GM21529 (cell line): Measurements from ENCODE around the gene GSN.

Experiments
- ATAC-seq: cut with Tn5 transposase; IDR thresholded peaks from one replicate; pipeline ENCODE4 v1.9.1; 2021; ENCODE audit not compliant: unreplicated experiment

The GSN gene

GRCh38 chr9:121267689-121268597, at the start of gene GSN:
GSN (plus strand) TSS chr9:121268162; CDS start chr9:121301972, 33,810 bp downstream.
- ATAC-seq, result peak; percentile 69

GRCh38 chr9:121218357-121219027, 49.5 kb upstream of the GSN start:
- ATAC-seq, result no peak

- no peak for ATAC-seq
Observed at GRCh38 chr9:121219530-121219929, 48.4 kb upstream of the GSN start.

- ATAC-seq, result no peak
Observed at GRCh38 chr9:121220996-121221663, 46.8 kb upstream of the GSN start.

GRCh38 chr9:121221664-121222055, 46.3 kb upstream of the GSN start:
- ATAC-seq, result no peak

GRCh38 chr9:121222524-121223171, 45.3 kb upstream of the GSN start:
- no peak for ATAC-seq

- ATAC-seq, result no peak
Observed at GRCh38 chr9:121225240-121225639, 42.7 kb upstream of the GSN start.

- ATAC-seq, result no peak
Observed at GRCh38 chr9:121226175-121226574, 41.8 kb upstream of the GSN start.

- ATAC-seq, result no peak
Observed at GRCh38 chr9:121227862-121228261, 40.1 kb upstream of the GSN start.

GRCh38 chr9:121230256-121230655, 37.7 kb upstream of the GSN start:
- no peak for ATAC-seq

- ATAC-seq, result no peak
Observed at GRCh38 chr9:121232251-121232650, 35.7 kb upstream of the GSN start.

GRCh38 chr9:121233906-121234831, 33.8 kb upstream of the GSN start:
- no peak for ATAC-seq

- no peak for ATAC-seq
Observed at GRCh38 chr9:121234832-121235161, 33.2 kb upstream of the GSN start.

GRCh38 chr9:121235512-121235911, 32.5 kb upstream of the GSN start:
- ATAC-seq, result no peak

- ATAC-seq, result no peak
Observed at GRCh38 chr9:121237916-121238315, 30.0 kb upstream of the GSN start.

- no peak for ATAC-seq
Observed at GRCh38 chr9:121239071-121239470, 28.9 kb upstream of the GSN start.

GRCh38 chr9:121239851-121240250, 28.1 kb upstream of the GSN start:
- no peak for ATAC-seq

GRCh38 chr9:121240472-121241135, 27.4 kb upstream of the GSN start:
- no peak for ATAC-seq

GRCh38 chr9:121242219-121242958, 25.6 kb upstream of the GSN start:
- no peak for ATAC-seq
